ENCODE measurements around the gene ANKRD24. TPM values are rescaled to one million over a fixed set of nuclear protein-coding genes. Genes with fewer than 3 reads are reported as not detected.
"Not testable (repeated sequence)": the region's sequence is repeated elsewhere in the genome, so short reads cannot be mapped to it uniquely, and the experiment has no call there.

The ANKRD24 gene
- total RNA-seq, 1 experiment from 2014 or later, result 0.26 TPM

GRCh38 chr19:4231521-4231920 is 49.0 kb downstream of the ANKRD24 start:
- H3K27me3 ChIP-seq (ENCODE audit: control insufficient read depth, insufficient read depth, low read length); H3K36me3 ChIP-seq (ENCODE audit: control insufficient read depth, insufficient read depth, low read length); in situ Hi-C loops (cut with HindIII; ENCODE audit: low pct_unique_long_range_greater_than_20kb, low sequenced_read_pairs); H3K4me3 ChIP-seq (ENCODE audit: low read depth in 2 of 2, low read length in 2 of 2); ATAC-seq; H3K9me3 ChIP-seq (ENCODE audit: control insufficient read depth, insufficient read depth, low read depth, low read length); intact Hi-C loops (cut with micrococcal nuclease; ENCODE audit: unreplicated experiment); POLR2A ChIA-PET; DNase-seq (ENCODE audit: low read depth, low spot score); BruUV-seq (replicated peaks); H3K27ac ChIP-seq (ENCODE audit: low read length); H3K4me1 ChIP-seq (ENCODE audit: control insufficient read depth, insufficient read depth, low read length): not testable (repeated sequence)
- CTCF ChIA-PET, result interaction anchor here (0.7 kb wide), 1 partner anchor 90 kb away, joined by 9 read pairs; no protein-coding TSS in a partner anchor

DNA sequence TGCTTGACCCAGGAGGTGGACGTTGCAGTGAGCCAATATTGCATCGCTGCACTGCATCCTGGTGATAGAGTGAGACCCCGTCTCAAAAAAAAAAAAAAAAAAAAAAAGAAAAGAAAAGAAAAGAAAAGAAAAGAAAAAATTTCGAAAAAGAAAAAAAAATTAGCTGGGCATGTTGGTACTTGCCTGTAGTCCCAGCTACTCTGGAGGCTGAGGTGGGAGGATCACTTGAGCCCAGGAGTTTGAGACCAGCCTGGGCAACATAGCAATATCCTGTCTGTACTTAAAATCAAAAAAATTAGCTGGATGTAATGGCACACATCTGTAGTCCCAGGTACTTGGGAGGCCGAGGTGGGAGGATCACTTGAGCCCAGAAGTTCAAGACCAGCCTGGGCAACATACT is 49.6 kb downstream of the ANKRD24 start:
- H3K36me3 ChIP-seq (ENCODE audit: control insufficient read depth, insufficient read depth, low read length); ATAC-seq; POLR2A ChIA-PET; BruUV-seq (replicated peaks); DNase-seq (ENCODE audit: low read depth, low spot score); intact Hi-C loops (cut with micrococcal nuclease; ENCODE audit: unreplicated experiment); H3K9me3 ChIP-seq (ENCODE audit: control insufficient read depth, insufficient read depth, low read depth, low read length); H3K4me3 ChIP-seq (ENCODE audit: low read depth in 2 of 2, low read length in 2 of 2); H3K4me1 ChIP-seq (ENCODE audit: control insufficient read depth, insufficient read depth, low read length); H3K27me3 ChIP-seq (ENCODE audit: control insufficient read depth, insufficient read depth, low read length); H3K27ac ChIP-seq (ENCODE audit: low read length); in situ Hi-C loops (cut with HindIII; ENCODE audit: low pct_unique_long_range_greater_than_20kb, low sequenced_read_pairs): not testable (repeated sequence)
- CTCF ChIA-PET, result interaction anchor here (0.7 kb wide), 2 partner anchors 90 to 377 kb away, joined by 4 to 9 read pairs; no protein-coding TSS in a partner anchor

- Histone ChIP-seq H3K4me3 (ENCODE audit: low read depth in 2 of 2, low read length in 2 of 2) (peak overlapping the region in 1 of 2 experiments; percentile 9; a peak in 1 of 4 replicates), H3K27me3 (ENCODE audit: control insufficient read depth, insufficient read depth, low read length) (no peaks in the 10 kb centered on the region; the same call in 1 of the 2 replicates), H3K4me1 (ENCODE audit: control insufficient read depth, insufficient read depth, low read length) (no peaks in the 10 kb centered on the region; the same call in 1 of the 2 replicates), H3K9me3 (ENCODE audit: control insufficient read depth, insufficient read depth, low read depth, low read length) (no peaks in the 10 kb centered on the region), H3K36me3 (ENCODE audit: control insufficient read depth, insufficient read depth, low read length) (no peaks in the 10 kb centered on the region), H3K27ac (ENCODE audit: low read length) (no peak overlapping the region)
- intact Hi-C loops (cut with micrococcal nuclease; ENCODE audit: unreplicated experiment) (no loop called here), in situ Hi-C loops (cut with HindIII; ENCODE audit: low pct_unique_long_range_greater_than_20kb, low sequenced_read_pairs) (no loop called here)
- no TSS peak for BruUV-seq (replicated peaks)
- DNase-seq (ENCODE audit: low read depth, low spot score) (no peak), ATAC-seq (peak; percentile 73)
- POLR2A ChIA-PET, result no interaction called here
- CTCF ChIA-PET, result no interaction called here
- TF ChIP-seq TCF7L2 (IDR thresholded peaks at IDR 0.05; ENCODE audit: low read depth, low read length) (no peak), POLR2AphosphoS5 (IDR thresholded peaks at IDR 0.05; ENCODE audit: low read depth, low read length) (no peak), SIN3A (IDR thresholded peaks at IDR 0.05; ENCODE audit: borderline replicate concordance, insufficient read depth, low read depth, low read length) (no peak)
- TF ChIP-seq, protein P1, sequence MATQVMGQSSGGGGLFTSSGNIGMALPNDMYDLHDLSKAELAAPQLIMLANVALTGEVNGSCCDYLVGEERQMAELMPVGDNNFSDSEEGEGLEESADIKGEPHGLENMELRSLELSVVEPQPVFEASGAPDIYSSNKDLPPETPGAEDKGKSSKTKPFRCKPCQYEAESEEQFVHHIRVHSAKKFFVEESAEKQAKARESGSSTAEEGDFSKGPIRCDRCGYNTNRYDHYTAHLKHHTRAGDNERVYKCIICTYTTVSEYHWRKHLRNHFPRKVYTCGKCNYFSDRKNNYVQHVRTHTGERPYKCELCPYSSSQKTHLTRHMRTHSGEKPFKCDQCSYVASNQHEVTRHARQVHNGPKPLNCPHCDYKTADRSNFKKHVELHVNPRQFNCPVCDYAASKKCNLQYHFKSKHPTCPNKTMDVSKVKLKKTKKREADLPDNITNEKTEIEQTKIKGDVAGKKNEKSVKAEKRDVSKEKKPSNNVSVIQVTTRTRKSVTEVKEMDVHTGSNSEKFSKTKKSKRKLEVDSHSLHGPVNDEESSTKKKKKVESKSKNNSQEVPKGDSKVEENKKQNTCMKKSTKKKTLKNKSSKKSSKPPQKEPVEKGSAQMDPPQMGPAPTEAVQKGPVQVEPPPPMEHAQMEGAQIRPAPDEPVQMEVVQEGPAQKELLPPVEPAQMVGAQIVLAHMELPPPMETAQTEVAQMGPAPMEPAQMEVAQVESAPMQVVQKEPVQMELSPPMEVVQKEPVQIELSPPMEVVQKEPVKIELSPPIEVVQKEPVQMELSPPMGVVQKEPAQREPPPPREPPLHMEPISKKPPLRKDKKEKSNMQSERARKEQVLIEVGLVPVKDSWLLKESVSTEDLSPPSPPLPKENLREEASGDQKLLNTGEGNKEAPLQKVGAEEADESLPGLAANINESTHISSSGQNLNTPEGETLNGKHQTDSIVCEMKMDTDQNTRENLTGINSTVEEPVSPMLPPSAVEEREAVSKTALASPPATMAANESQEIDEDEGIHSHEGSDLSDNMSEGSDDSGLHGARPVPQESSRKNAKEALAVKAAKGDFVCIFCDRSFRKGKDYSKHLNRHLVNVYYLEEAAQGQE (IDR thresholded peaks at IDR 0.05; ENCODE audit: insufficient read depth in 1 of 2, low read depth in 2 of 2, low read length in 1 of 2), result no peak
- TF ChIP-seq, protein P2, sequence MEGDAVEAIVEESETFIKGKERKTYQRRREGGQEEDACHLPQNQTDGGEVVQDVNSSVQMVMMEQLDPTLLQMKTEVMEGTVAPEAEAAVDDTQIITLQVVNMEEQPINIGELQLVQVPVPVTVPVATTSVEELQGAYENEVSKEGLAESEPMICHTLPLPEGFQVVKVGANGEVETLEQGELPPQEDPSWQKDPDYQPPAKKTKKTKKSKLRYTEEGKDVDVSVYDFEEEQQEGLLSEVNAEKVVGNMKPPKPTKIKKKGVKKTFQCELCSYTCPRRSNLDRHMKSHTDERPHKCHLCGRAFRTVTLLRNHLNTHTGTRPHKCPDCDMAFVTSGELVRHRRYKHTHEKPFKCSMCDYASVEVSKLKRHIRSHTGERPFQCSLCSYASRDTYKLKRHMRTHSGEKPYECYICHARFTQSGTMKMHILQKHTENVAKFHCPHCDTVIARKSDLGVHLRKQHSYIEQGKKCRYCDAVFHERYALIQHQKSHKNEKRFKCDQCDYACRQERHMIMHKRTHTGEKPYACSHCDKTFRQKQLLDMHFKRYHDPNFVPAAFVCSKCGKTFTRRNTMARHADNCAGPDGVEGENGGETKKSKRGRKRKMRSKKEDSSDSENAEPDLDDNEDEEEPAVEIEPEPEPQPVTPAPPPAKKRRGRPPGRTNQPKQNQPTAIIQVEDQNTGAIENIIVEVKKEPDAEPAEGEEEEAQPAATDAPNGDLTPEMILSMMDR (IDR thresholded peaks at IDR 0.05), result no peak
Observed at GRCh38 chr19:4232614-4233281, 50.3 kb downstream of the ANKRD24 start.
